ENCODE measurements around the gene MYO18B.

Gene MYO18B

GRCh38 chr22:25828422-25828821 is 86.4 kb downstream of the MYO18B start:
- DNase-seq, result no peak

- DNase-seq, result no peak
Observed at GRCh38 chr22:25829237-25829636, 87.2 kb downstream of the MYO18B start.

DNA sequence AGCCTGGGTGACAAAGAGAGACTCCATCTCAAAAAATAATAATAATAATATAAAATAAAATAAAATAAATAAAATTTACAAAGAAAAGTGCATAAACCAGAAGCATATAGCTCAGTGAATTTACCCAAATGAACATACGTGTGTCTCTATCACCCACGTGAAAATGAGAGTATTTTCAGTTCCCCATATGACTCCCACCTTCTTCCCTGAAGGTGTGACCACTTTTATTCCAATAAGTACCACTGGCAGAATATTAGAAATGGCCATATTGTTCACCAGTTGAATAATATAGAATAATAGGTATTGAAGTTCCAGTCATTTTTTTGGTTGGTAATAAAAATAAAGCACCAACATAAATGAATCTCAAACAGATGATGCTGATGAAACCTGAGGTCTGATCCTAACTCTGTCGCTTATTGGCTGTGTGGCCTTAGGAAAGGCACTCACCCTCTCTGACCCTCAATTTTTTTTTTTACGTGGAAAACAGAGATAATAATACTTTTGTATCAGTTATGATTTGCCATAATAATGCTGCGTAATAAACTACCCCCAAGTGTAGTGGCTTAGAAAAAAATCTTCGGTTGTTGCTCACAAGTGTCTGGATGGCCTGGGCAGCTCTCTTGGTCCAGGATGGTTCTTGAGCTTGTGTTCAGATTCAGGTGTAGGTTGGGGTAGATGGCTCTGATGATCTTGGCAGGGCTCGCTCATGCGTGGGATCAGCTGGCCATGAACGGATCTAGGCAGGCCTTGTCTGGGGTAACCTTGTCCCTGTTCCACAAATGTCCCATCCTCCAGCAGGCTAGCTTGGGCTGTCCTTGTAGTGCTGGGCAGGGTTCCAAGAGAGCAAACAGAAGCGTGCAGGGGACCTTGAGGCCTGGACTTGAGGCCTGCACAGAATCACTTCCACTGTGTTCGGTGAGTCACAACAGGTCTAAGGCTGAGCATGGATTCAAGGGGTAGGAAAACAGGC is 88.1 kb downstream of the MYO18B start:
- DNase-seq, result no peak

GRCh38 chr22:25833091-25833490 is 91.1 kb downstream of the MYO18B start:
- DNase-seq, result no peak

GRCh38 chr22:25833676-25834075 is 91.7 kb downstream of the MYO18B start:
- no peak for DNase-seq

GRCh38 chr22:25834490-25834889 is 92.5 kb downstream of the MYO18B start:
- DNase-seq, result no peak

DNA sequence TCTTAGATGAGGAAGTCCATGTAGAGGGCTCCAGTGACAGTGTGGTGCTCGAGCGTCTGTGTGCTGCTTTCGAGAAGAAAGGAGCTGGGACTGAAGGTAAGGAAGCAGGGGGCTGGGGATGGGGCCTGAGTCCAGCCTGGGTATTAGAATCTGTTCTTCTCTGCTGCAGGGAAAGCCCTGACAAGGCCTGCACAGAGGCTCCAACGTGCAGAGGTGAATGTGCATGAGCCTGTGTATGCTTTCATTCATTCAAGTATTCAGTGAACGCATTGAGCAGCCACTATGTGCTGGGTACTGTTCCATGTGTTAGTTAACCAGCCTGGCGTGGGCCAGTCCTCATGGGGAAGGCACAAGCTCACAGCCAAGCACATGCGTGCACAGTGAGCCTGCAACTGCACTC is 93.4 kb downstream of the MYO18B start:
- DNase-seq, result no peak

- DNase-seq, result no peak
Observed at GRCh38 chr22:25837288-25837900, 95.4 kb downstream of the MYO18B start.

DNA sequence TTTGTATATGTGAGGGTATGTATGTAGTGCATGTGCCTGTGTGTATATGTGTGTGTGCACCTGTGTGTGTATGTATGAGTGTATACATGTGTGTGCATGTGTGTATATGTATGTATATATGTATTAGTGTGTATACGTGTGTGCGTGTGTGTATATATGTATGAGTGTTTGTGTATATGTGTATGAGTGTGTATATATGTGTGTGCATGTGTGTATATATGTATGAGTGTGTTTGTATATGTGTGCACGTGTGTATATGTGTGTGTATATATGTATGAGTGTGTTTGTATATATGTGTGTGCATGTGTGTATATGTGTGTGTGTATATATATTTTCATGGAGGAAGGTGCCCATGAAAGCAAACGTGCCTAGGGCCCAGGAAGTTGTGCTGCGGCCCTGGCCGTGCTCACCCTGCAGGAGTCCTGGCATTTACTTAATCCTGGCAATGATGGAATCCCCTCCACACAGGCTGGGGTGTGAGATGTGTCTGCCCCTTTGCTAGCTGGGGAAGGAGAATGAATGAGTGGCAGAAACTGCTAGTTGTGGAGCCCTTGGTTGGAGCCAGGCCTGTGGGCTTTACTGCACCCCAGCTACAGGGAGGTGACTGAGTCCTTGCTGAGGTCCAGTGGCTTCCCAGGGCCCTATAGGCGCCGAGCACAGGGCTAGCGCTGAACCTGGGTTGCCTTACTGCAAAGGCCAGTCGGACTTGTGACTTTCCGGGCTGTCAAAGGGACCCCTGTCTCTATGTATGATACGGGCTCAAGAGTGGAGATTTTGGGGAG is 97.2 kb downstream of the MYO18B start:
- no peak for DNase-seq

- DNase-seq, result no peak
Observed at GRCh38 chr22:25839755-25840154, 97.8 kb downstream of the MYO18B start.

DNA sequence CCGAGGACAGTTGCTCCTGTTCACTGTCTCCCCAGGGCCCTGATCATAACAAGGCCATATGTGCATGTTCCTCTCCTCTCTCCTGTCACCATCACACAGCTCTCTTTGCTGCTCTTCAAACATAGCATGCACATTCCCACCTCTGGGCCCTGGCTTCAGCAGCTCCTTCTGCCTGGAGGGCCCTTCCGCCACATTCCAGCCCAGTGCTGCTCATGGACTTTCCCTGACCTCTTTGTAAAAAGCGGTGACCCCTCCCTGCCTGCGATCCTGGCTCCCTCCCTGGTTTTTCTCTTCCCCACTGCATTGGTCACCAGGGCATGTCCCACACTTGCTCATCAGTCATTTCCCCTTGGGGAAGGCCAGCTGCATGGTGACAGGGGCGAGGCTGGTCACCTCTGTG is 98.2 kb downstream of the MYO18B start:
- DNase-seq, result no peak

DNA sequence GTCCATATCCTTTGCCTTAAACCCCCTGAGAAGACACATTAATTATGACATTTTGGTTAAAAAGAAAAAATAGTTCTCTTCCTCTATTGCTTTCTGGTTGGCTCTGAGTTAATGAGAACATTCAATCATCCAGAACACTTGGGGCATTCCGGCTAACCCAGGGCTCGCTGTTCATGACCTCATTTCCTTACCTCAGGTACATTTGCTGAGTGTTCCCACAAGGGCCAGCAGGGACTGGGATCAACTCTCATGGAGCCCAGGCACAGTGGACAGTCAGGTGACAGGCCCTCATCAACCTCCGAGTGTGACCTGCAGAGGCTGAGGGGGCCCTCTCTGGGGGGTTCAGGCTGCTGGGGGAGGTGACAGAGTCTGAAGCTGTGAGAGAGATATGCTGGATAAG is 98.9 kb downstream of the MYO18B start:
- no peak for DNase-seq

GRCh38 chr22:25841775-25842174 is 99.8 kb downstream of the MYO18B start:
- DNase-seq, result no peak

- DNase-seq, result no peak
Observed at GRCh38 chr22:25843660-25844405, 101.8 kb downstream of the MYO18B start.

DNA sequence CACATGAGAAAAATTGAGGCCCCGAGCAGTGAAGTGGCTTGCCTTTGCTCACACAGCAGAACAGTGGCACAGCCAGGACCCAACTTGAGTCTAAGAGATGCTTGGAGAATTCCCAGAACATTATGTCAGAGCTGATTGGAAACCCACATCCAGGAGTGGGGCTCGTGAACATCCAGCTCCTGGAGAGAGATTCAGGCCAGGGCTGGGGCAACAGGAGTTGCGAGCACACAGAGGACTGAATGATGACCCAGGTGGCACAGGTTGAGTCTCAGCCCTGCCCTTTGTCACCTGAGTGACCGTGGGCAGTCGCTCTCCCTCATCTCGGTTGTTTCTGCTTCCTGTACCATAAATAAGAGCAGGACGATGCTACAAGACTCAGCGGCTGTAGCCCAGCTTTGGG is 102.6 kb downstream of the MYO18B start:
- DNase-seq, result no peak

- DNase-seq, result no peak
Observed at GRCh38 chr22:25845985-25846745, 104.2 kb downstream of the MYO18B start.

DNA sequence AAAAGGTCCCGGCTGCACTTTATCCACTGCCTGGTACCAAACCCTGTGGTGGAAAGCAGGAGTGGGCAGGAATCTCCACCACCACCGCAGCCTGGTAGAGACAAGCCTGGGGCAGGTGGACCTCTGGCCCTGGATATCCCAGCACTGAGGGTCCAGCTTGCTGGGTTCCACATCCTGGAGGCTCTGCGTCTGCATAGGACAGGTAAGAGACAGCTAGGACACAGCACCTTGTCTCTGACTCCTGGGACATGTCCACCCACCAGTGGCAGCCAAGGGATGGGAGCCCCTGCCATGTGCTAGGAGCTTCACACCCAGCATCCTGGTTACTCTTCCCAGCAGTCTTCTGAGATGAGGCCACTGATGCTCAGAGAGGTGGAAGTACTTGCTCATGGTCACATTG is 105.5 kb downstream of the MYO18B start:
- DNase-seq, result no peak

DNA sequence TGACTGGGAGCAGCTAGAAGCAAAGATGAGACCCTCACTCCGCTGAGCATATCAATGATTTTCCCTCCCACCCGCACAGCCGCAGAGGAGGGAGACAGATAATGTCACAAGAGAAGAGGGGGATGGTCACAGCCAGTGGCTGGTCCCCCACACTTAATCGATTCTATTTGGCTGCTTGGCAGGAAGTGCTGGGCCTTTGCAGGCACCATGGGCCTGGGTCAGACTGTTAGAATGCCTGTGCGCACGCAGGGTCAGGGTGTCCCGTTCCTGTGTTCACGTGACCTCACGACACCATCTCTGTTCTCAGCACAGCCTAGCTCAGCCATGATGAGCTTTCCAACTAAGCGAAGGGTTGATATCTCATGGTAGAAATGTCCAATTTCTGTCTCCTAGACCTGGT is 107.0 kb downstream of the MYO18B start:
- no peak for DNase-seq

DNA sequence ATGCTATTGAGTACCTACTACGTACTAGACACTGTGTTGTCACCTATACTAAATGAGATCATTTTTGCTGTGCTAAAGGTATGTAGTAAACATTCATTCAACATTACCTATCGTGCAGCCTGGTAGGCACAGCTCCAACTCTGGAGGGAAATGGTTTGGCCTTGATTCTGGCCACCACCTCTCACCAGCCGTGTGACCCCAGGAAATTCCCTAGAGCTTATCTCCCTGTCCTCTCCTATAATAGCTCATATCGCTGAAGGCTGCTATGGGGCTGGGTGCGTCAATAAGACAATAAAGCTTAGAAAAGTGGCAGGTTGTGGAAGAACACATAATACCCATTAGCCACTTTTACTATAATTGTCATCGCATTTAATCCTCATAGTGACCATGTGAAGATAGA is 107.5 kb downstream of the MYO18B start:
- no peak for DNase-seq

DNA sequence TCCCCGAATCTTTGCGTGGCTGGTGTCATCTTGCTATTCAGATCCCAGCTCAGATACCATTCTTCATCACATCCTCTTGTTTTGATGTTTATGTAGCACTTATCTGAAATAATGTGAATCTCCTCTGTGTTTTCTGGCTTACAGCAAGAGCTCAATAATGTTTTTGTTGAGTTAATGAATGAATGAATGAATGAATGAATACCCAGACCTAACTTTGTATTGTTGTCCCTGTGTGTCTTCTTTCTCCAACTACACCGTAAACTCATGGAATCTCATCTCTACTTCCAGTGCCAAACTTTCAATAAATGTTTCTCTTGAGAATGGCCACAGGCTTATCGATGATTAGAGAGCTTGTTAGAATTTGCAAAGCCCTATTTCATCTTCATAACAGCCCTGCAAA is 110.2 kb downstream of the MYO18B start:
- no peak for DNase-seq

DNA sequence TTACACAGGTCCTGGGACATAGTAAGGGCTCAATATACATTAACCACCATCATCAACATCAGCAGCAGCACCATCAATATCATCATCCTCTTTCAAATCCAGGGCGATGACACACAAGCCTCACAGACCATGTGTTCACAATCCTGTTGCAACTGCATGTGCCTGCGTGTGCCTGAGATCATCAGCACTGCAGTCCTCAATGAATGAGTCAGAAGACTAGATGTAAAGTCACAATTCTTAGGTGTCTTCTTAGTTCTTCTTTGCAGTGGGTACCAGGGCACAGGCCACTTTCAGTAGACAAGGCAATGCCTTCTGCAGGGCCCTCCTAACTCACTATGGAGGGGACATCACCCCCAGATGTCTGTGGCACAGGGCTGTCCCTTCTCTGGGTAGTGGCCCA is 111.1 kb downstream of the MYO18B start:
- no peak for DNase-seq
